BJ (cell line): ENCODE data around the gene HNRNPA0. TPM values are rescaled to one million over a fixed set of nuclear protein-coding genes. Genes with fewer than 3 reads are reported as not detected.
A peak's percentile ranks its signal among the peaks of the same experiment; 100 is the strongest.
"Not testable (repeated sequence)": the region's sequence is repeated elsewhere in the genome, so short reads cannot be mapped to it uniquely, and the experiment has no call there.

ENCODE experiments used
- CTCF ChIA-PET: fragments of 350-600 bp; formaldehyde crosslinking; extraction: SDS; loops from one replicate; lab custom pipeline; 2021; ENCODE audit warnings: antibody characterized with exemption, inconsistent platforms; lab: Yijun Ruan, JAX
- POLR2A ChIA-PET: fragments of 300-600 bp; sonication (Branson Sonifier 250); formaldehyde crosslinking; extraction: SDS; loops from one replicate; lab custom pipeline; 2021; ENCODE audit warnings: antibody characterized with exemption; lab: Charles Lee
- DNase-seq: peaks from one replicate; pipeline ENCODE4 v3.0.0-alpha.2; 2011; ENCODE audit warnings: low read depth
- H3K27me3 ChIP-seq: 2 replicates; pipeline ENCODE4 v1.6.0; 2011; ENCODE audit warnings: low read length; ENCODE audit not compliant: control insufficient read depth, insufficient read depth
- H3K36me3 ChIP-seq: 2 replicates; pipeline ENCODE4 v1.5.1; 2011; ENCODE audit warnings: low read length; ENCODE audit not compliant: control insufficient read depth, insufficient read depth
- H3K4me3 ChIP-seq: 2 replicates; pipeline ENCODE4 v1.5.1; 2011; ENCODE audit warnings: low read depth, mild to moderate bottlenecking, control low read depth, low read length
- polyA plus RNA-seq: library from polyadenylated mRNA; depleted of rRNA; stranded (reverse); fragments of >200 nt; gene quantifications from 2 replicates; pipeline ENCODE4 v1.2.3, GENCODE V29; 2011
- TF ChIP-seq, protein P1 (sequence below): IDR thresholded peaks from 2 replicates; pipeline ENCODE4 v1.5.1; 2011; ENCODE audit warnings: low read depth, mild to moderate bottlenecking, control low read depth, inconsistent platforms, low read length, moderate library complexity; ENCODE audit not compliant: insufficient read depth

The HNRNPA0 gene
- polyA plus RNA-seq, 1 experiment: 10.2 TPM

DNA sequence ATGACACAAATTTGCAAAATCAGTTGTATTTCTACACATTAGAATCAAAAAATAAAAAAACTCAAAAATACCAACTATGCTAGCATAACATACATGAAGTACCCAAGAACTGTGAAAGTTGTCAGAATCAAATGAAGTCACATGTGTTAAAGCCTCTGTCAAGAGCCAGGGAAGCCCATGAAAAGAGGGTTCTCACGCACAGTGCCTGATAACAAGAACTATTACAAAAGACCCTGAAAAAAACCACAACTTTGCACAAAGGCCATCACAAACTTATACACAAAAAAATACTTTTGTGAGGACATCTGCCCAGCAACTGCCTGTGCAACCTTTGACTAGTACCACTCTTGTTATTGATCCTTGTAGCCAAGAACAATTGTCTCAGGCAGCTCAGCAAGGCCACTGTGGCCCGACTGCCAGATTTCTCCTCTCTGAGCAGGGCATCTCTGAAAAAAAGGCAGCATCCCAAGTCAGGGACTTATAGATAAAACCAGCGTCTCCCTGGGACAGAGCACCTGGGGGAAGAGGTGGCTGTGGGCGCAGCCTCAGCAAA is 28.9 kb upstream of the HNRNPA0 start:
- Histone ChIP-seq H3K36me3 (no peaks in the 10 kb centered on the region), H3K27me3 (peaks cover 3% of the 10 kb centered on the region), H3K4me3 (no peak overlapping the region)
- DNase-seq: no peak
- POLR2A ChIA-PET: no interaction called here
- TF ChIP-seq, protein P1, sequence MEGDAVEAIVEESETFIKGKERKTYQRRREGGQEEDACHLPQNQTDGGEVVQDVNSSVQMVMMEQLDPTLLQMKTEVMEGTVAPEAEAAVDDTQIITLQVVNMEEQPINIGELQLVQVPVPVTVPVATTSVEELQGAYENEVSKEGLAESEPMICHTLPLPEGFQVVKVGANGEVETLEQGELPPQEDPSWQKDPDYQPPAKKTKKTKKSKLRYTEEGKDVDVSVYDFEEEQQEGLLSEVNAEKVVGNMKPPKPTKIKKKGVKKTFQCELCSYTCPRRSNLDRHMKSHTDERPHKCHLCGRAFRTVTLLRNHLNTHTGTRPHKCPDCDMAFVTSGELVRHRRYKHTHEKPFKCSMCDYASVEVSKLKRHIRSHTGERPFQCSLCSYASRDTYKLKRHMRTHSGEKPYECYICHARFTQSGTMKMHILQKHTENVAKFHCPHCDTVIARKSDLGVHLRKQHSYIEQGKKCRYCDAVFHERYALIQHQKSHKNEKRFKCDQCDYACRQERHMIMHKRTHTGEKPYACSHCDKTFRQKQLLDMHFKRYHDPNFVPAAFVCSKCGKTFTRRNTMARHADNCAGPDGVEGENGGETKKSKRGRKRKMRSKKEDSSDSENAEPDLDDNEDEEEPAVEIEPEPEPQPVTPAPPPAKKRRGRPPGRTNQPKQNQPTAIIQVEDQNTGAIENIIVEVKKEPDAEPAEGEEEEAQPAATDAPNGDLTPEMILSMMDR: no peak
- CTCF ChIA-PET: interaction anchor here (1.5 kb wide), 1 partner anchor 343 kb away, joined by 3 read pairs; no protein-coding TSS in a partner anchor

DNA sequence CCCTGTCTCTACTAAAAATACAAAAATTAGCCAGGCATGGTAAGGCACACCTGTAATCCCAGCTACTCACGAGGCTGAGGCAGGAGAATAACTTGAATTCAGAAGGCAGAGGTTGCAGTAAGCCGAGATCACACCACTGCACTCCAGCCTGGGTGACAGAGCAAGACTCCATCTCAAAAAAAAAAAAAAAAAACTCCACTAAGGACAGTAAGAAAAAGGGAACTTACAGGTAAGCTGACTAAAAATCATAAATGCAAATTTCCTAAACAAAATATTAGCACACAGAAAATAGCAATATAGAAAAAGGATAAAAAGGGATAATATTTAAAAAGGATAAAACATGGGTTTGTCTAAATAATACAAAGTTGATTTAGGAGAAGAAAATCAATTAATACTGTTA is 27.9 kb upstream of the HNRNPA0 start:
- TF ChIP-seq, protein P1: no peak
- ChIA-PET POLR2A (no interaction called here), CTCF (interaction anchor here (0.6 kb wide), 1 partner anchor 25 kb away, joined by 3 read pairs; no protein-coding TSS in a partner anchor)
- Histone ChIP-seq H3K36me3 (no peaks in the 10 kb centered on the region), H3K4me3 (no peak overlapping the region), H3K27me3 (peaks cover 3% of the 10 kb centered on the region)
- DNase-seq: no peak

DNA sequence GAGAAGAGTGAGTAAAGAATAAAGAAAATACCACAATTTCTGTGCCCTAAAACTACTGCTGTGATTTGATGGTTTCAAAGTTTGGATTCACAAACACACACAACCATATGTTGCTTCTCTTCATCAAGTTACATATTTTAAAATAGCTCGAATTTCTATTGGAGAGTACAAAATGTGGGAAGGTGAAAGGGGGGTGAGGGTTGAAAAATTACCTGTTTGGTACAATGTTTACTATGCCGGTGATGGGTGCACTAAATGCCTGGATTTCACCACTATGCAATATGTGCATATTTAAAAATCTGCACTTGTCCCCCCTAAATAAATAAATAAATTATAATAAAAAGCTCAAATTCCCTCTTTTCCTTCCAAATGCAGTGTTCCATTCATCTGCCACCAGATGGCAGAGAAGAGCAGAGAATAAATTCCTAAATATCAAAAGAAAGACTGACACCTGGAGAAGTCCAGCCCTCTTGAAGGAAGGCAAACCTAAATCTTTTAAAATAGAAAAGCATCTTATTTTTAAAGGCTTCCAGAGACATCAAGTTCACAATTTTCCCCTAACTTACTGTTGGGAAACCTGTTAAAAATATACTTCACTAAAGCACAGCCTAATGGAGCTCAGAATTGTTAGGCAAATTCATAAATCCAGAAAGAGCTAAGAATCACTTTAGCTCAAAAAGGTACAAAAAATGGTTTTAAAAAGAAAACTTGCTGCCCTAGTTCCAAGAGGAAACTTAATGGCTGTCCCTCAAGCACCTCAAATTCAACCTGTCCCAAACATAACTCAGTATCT is 24.8 kb upstream of the HNRNPA0 start:
- Histone ChIP-seq H3K36me3 (no peaks in the 10 kb centered on the region), H3K4me3 (no peak overlapping the region), H3K27me3 (peaks cover 3% of the 10 kb centered on the region)
- TF ChIP-seq, protein P1: peak; percentile 76
- ChIA-PET CTCF (interaction anchor here (0.7 to 3.3 kb wide), 42 partner anchors 8 to 361 kb away, joined by 3 to 35 read pairs (median 4); partner anchors contain the start of gene HNRNPA0), POLR2A (interaction anchor here (0.7 kb wide), 1 partner anchor 18 kb away, joined by 3 read pairs; no protein-coding TSS in a partner anchor)
- no peak for DNase-seq

- CTCF ChIA-PET: interaction anchor here (0.7 to 1.2 kb wide), 2 partner anchors 11 to 208 kb away, joined by 3 to 4 read pairs; no protein-coding TSS in a partner anchor
- POLR2A ChIA-PET, H3K36me3 ChIP-seq, H3K4me3 ChIP-seq, H3K27me3 ChIP-seq, DNase-seq: not testable (repeated sequence)
Observed at GRCh38 chr5:137767937-137768336, 13.8 kb upstream of the HNRNPA0 start.

DNA sequence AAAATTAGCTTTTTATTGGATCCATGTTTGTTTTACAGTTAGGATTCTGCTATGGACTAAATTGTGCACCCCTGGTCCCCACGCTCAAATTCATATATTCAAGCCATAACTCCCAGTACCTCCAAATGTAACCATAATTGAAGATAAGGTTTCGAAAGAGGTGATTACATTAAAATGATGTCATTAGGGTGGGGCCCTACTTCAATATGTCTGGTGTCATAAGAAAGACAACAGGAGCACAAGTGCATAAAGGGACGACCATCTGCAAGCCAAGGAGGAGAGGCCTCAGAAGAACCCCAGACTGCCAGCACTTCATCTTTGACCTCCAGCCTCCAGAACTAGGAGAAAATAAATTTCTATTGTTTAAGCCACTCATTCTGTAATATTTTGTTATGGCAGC is 7.4 kb upstream of the HNRNPA0 start:
- ChIA-PET CTCF (interaction anchor here (1.2 to 2.8 kb wide), 3 partner anchors 17 to 240 kb away, joined by 3 to 11 read pairs (median 4); no protein-coding TSS in a partner anchor), POLR2A (no interaction called here)
- TF ChIP-seq, protein P1: no peak
- no peak for DNase-seq
- H3K4me3 ChIP-seq: no peak overlapping the region
- H3K36me3 ChIP-seq: no peaks in the 10 kb centered on the region
- H3K27me3 ChIP-seq: no peaks in the 10 kb centered on the region
